ENCODE results near the gene GGT7. TPM values are rescaled to one million over a fixed set of nuclear protein-coding genes. Genes with fewer than 3 reads are reported as not detected.

Gene GGT7
- total and polyA plus RNA-seq, 4 donors, result 3.7 to 8.1 (median 6.0) TPM

Other genes starting within 250 kb of the GGT7 start
- 1 to 10 TPM; 6.4 to 7.2 TPM for gene PIGU, start 195.8 kb downstream of the GGT7 start, total RNA-seq
- gene PIGU, start 195.8 kb downstream of the GGT7 start, polyA plus RNA-seq, result 10 to 100 TPM in 1 of 2 donors, 1 to 10 TPM in 1; 7.2 to 10.0 TPM
- 1 to 10 TPM; 3.0 to 9.5 TPM for gene TP53INP2, start 168.5 kb downstream of the GGT7 start, total RNA-seq
- 10 to 100 TPM in 1 of 2 donors, 1 to 10 TPM in 1; 4.5 to 14.5 TPM for gene TP53INP2, start 168.5 kb downstream of the GGT7 start, polyA plus RNA-seq
- 1 to 10 TPM; 5.4 to 6.1 TPM for gene NCOA6, start 47.2 kb downstream of the GGT7 start, total RNA-seq
- 10 to 100 TPM in 1 of 2 donors, 1 to 10 TPM in 1; 6.4 to 13.1 TPM for gene NCOA6, start 47.2 kb downstream of the GGT7 start, polyA plus RNA-seq
- gene ACSS2, start 3.8 kb upstream of the GGT7 start, total RNA-seq, result 100 to 1,000 TPM; 103 to 260 TPM
- 10 to 100 TPM; 29.8 to 56.6 TPM for gene ACSS2, start 3.8 kb upstream of the GGT7 start, polyA plus RNA-seq
- 10 to 100 TPM; 20.8 to 38.8 TPM for gene GSS, start 83.0 kb upstream of the GGT7 start, total RNA-seq
- 10 to 100 TPM; 33.2 to 37.6 TPM for gene GSS, start 83.0 kb upstream of the GGT7 start, polyA plus RNA-seq
- gene MYH7B, start 83.0 kb upstream of the GGT7 start, total RNA-seq, result under 1 TPM; 0.25 to 0.33 TPM
- gene MYH7B, start 83.0 kb upstream of the GGT7 start, polyA plus RNA-seq, result under 1 TPM; 0.12 to 0.24 TPM
- 10 to 100 TPM; 34.8 to 57.2 TPM for gene TRPC4AP, start 220.0 kb upstream of the GGT7 start, total RNA-seq
- 10 to 100 TPM; 26.3 to 32.8 TPM for gene TRPC4AP, start 220.0 kb upstream of the GGT7 start, polyA plus RNA-seq

All from liver (tissue), 4 donors.